ENCODE data around the gene MFSD2B. TPM values are rescaled to one million over a fixed set of nuclear protein-coding genes. Genes with fewer than 3 reads are reported as not detected.

MFSD2B gene
- total RNA-seq, 1 donor from 2014 or later, result not detected

- intact Hi-C loops (cut with micrococcal nuclease), result no loop called here
- no peak for ATAC-seq
- no peak for DNase-seq
Observed at GRCh38 chr2:24048769-24049484, 39.0 kb downstream of the MFSD2B start.

GRCh38 chr2:24049485-24050021 lies 39.7 kb downstream of the MFSD2B start, which contains the start of gene FKBP1B:
FKBP1B (plus strand) TSS chr2:24049741; CDS start chr2:24049850, 109 bp downstream.
- ATAC-seq (peak; percentile 63), DNase-seq (peak; percentile 75)
- intact Hi-C loops (cut with micrococcal nuclease), result no loop called here

GRCh38 chr2:24050041-24050979 lies 40.4 kb downstream of the MFSD2B start:
- intact Hi-C loops (cut with micrococcal nuclease), result no loop called here
- ATAC-seq, result peak; percentile 16

GRCh38 chr2:24051833-24052232 lies 41.9 kb downstream of the MFSD2B start:
- intact Hi-C loops (cut with micrococcal nuclease), result no loop called here
- no peak for DNase-seq

More at GRCh38 chr2:24050041-24050979, 40.4 kb downstream of the MFSD2B start:
- DNase-seq, result peak; percentile 54

GRCh38 chr2:24052951-24053350 lies 43.1 kb downstream of the MFSD2B start:
- intact Hi-C loops (cut with micrococcal nuclease), result no loop called here
- DNase-seq, result no peak
- no peak for ATAC-seq

More at GRCh38 chr2:24051833-24052232, 41.9 kb downstream of the MFSD2B start:
- no peak for ATAC-seq

- ATAC-seq (no peak), DNase-seq (no peak)
- intact Hi-C loops (cut with micrococcal nuclease), result no loop called here
Observed at GRCh38 chr2:24054366-24055010, 44.6 kb downstream of the MFSD2B start.

GRCh38 chr2:24055750-24056149 lies 45.9 kb downstream of the MFSD2B start:
- intact Hi-C loops (cut with micrococcal nuclease), result no loop called here
- ATAC-seq, result no peak
- DNase-seq, result no peak

GRCh38 chr2:24058564-24059271 lies 48.8 kb downstream of the MFSD2B start:
- DNase-seq (no peak), ATAC-seq (no peak)
- intact Hi-C loops (cut with micrococcal nuclease), result no loop called here

- DNase-seq, result no peak
- no peak for ATAC-seq
- intact Hi-C loops (cut with micrococcal nuclease), result no loop called here
Observed at GRCh38 chr2:24065341-24065740, 55.5 kb downstream of the MFSD2B start.

- DNase-seq (no peak), ATAC-seq (no peak)
- intact Hi-C loops (cut with micrococcal nuclease), result no loop called here
Observed at GRCh38 chr2:24072259-24072658, 62.4 kb downstream of the MFSD2B start.

GRCh38 chr2:24073816-24074215 lies 63.9 kb downstream of the MFSD2B start:
- ATAC-seq (no peak), DNase-seq (no peak)
- intact Hi-C loops (cut with micrococcal nuclease), result no loop called here

GRCh38 chr2:24075259-24075658 lies 65.4 kb downstream of the MFSD2B start:
- DNase-seq, result no peak
- intact Hi-C loops (cut with micrococcal nuclease), result no loop called here

More at GRCh38 chr2:24075259-24075658, 65.4 kb downstream of the MFSD2B start:
- ATAC-seq, result no peak

Other genes with a start within 250 kb of the MFSD2B start
- gene ATAD2B, start 83.0 kb upstream of the MFSD2B start, total RNA-seq, result 6.9 TPM
- 20.5 TPM for gene UBXN2A, start 69.6 kb upstream of the MFSD2B start, total RNA-seq
- 8.0 TPM for gene WDCP, start 37.3 kb downstream of the MFSD2B start, total RNA-seq
- gene FKBP1B, start 39.7 kb downstream of the MFSD2B start, total RNA-seq, result 3.2 TPM
- gene SF3B6, start 66.2 kb downstream of the MFSD2B start, total RNA-seq, result 58.2 TPM
- 13.3 TPM for gene TP53I3, start 74.7 kb downstream of the MFSD2B start, total RNA-seq
- 0.62 TPM for gene PFN4, start 113.2 kb downstream of the MFSD2B start, total RNA-seq
- gene FAM228B, start 113.4 kb downstream of the MFSD2B start, total RNA-seq, result 27.3 TPM
- 0.15 TPM for gene FAM228A, start 165.0 kb downstream of the MFSD2B start, total RNA-seq